Fibroblast of the aortic adventitia (primary cell): ENCODE results near the gene WDR7. TPM values are rescaled to one million over a fixed set of nuclear protein-coding genes. Genes with fewer than 3 reads are reported as not detected.
A peak's percentile ranks its signal among the peaks of the same experiment; 100 is the strongest.

ENCODE experiments used
- DNase-seq: peaks from one replicate; pipeline ENCODE4 v3.0.0-alpha.2; 2010; ENCODE audit warnings: low read depth
- H3K4me3 ChIP-seq: 2 replicates; pipeline ENCODE4 v1.5.1; 2011; ENCODE audit warnings: low read depth, mild to moderate bottlenecking, control low read depth, low read length, moderate library complexity
- CTCF ChIP-seq: IDR thresholded peaks from 2 replicates; pipeline ENCODE4 v1.5.1; 2011; ENCODE audit warnings: mild to moderate bottlenecking, low read length, control low read depth, inconsistent platforms; ENCODE audit not compliant: insufficient read depth
- total RNA-seq: library from RNA; depleted of rRNA; stranded (reverse); fragments of >200 nt; gene quantifications from 2 replicates; pipeline ENCODE4 v1.2.3, GENCODE V29; 2012; ENCODE audit warnings: low replicate concordance

Gene WDR7
- total RNA-seq, 1 donor: 24.0 TPM

DNA sequence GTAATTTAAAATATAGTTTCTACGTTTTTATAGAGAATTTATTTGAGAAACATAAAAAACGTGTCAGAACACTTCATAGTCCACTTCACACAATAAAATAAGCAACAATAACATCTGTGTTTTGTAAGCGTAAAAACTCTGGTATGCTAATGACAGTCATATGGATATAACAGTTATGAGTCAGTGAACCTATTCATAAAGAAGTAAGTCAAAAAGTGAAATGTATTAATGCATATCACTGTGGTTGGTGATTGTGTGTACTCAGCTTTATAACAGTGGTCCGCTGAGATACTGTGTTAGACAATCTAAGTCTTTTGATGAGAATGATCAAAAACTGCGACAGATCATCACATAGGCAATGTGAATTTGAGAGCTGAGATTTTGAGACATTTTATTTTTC is 153.2 kb downstream of the WDR7 start:
- no peak for DNase-seq
- H3K4me3 ChIP-seq: no peak overlapping the region
- TF ChIP-seq CTCF: no peak

GRCh38 chr18:56807901-56808300 is 156.7 kb downstream of the WDR7 start:
- no peak for DNase-seq

DNA sequence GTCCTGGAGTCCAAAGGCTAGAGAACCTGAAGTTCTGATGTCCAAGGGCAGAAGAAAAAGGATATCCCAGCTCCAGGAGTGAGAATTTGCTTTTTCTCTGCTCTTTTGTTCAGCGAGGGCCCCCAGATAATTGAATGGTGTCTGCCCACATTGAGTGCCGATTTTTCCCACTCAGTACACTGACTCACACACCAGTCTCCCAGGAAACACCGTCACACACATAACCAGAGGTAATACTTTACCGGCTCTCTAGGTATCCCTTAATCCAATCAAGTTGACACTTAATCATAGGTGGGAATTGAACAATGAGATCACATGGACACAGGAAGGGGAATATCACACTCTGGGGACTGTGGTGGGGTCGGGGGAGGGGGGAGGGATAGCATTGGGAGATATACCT is 161.5 kb downstream of the WDR7 start:
- no peak for DNase-seq
- no peak for TF ChIP-seq CTCF
- no peak overlapping the region for H3K4me3 ChIP-seq

More at GRCh38 chr18:56807901-56808300, 156.7 kb downstream of the WDR7 start:
- no peak for TF ChIP-seq CTCF
- no peak overlapping the region for H3K4me3 ChIP-seq

GRCh38 chr18:56815926-56816325 is 164.8 kb downstream of the WDR7 start:
- H3K4me3 ChIP-seq: no peak overlapping the region
- TF ChIP-seq CTCF: no peak
- DNase-seq: no peak

GRCh38 chr18:56823986-56824565 is 172.9 kb downstream of the WDR7 start:
- peak; percentile 32 for DNase-seq
- H3K4me3 ChIP-seq: no peak overlapping the region
- TF ChIP-seq CTCF: no peak

DNA sequence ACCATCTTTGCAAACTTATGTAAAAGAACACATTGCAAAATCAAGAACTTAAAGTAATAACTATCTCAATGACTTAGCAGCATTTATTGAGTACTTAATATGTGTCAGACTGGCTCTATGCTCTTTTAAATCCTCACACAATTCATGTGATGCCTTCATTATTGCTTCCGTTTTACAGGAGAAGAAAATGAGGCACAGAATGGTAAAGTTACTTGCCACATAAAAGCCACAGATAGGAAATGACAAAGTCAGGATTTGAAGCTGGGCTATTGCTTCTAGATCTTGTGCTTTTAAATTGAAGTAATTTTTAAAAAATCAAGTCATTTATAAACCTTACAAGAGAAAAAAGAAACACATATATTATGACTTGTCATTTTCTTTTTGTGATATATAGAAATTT is 174.2 kb downstream of the WDR7 start:
- no peak for TF ChIP-seq CTCF
- H3K4me3 ChIP-seq: no peak overlapping the region
- no peak for DNase-seq

GRCh38 chr18:56825878-56826277 is 174.7 kb downstream of the WDR7 start:
- TF ChIP-seq CTCF: no peak

More at GRCh38 chr18:56825878-56826277, 174.7 kb downstream of the WDR7 start:
- no peak overlapping the region for H3K4me3 ChIP-seq
- no peak for DNase-seq
